HepG2 (cell line): ENCODE results near the gene UNG. TPM values are rescaled to one million over a fixed set of nuclear protein-coding genes. Genes with fewer than 3 reads are reported as not detected.

Experiments used
- GZF1 ChIP-seq: sonication (generic); formaldehyde crosslinking; IDR thresholded peaks from 2 replicates; pipeline ENCODE4 v1.5.1; 2020; ENCODE audit warnings: mild to moderate bottlenecking, missing genetic modification reagents
- IRX3 ChIP-seq: sonication (generic); formaldehyde crosslinking; IDR thresholded peaks from 2 replicates; pipeline ENCODE4 v1.8.1; 2023; ENCODE audit warnings: mild to moderate bottlenecking, low read depth, missing genetic modification reagents, borderline replicate concordance
- TARDBP ChIP-seq: sonication (generic); formaldehyde crosslinking; IDR thresholded peaks from 2 replicates; pipeline ENCODE4 v1.8.0; 2022; ENCODE audit warnings: mild to moderate bottlenecking, missing genetic modification reagents
- TBX3 ChIP-seq: fragments of 450-650 bp; IDR thresholded peaks from 2 replicates; pipeline ENCODE4 v1.6.1; 2017; ENCODE audit warnings: antibody characterized with exemption, mild to moderate bottlenecking, inconsistent platforms, borderline replicate concordance
- ZNF441 ChIP-seq: sonication (generic); formaldehyde crosslinking; IDR thresholded peaks from 2 replicates; pipeline ENCODE4 v1.7.0; 2021; ENCODE audit warnings: missing genetic modification reagents, borderline replicate concordance
- ZNF615 ChIP-seq: sonication (generic); formaldehyde crosslinking; IDR thresholded peaks from 2 replicates; pipeline ENCODE4 v1.5.0; 2020; ENCODE audit warnings: mild to moderate bottlenecking, missing genetic modification reagents, borderline replicate concordance
- polyA plus RNA-seq, 8 experiments: library from polyadenylated mRNA; depleted of rRNA in 3 of 8; stranded (reverse) in 7 of 8; unstranded in 1 of 8; fragments of >200 nt; fragmentation: Illumina TruSeq in 4 of 8; extraction: Trizol in 4 of 8; gene quantifications; 2 replicates each; pipeline versions ENCODE4 v1.2.1 to v1.2.3, GENCODE V29; 2011 to 2016; ENCODE audit warnings: low read depth in 4 of 8, missing spikeins in 1 of 8, mixed read lengths in 1 of 8; ENCODE audit not compliant: insufficient read depth in 1 of 8
- total RNA-seq, 5 experiments: library from RNA; depleted of rRNA; stranded (reverse); fragments of >200 nt; fragmentation: Illumina TruSeq; extraction: Trizol; gene quantifications; 2 replicates each; pipeline ENCODE4 v1.2.3, GENCODE V29; 2016; ENCODE audit warnings: low read depth in 1 of 5
- TF ChIP-seq, protein P1 (sequence below): sonication (generic); formaldehyde crosslinking; IDR thresholded peaks from 2 replicates; pipeline ENCODE4 v1.4.0; 2020; ENCODE audit warnings: mild to moderate bottlenecking, missing genetic modification reagents
- TF ChIP-seq, protein P2 (sequence below): sonication (generic); formaldehyde crosslinking; IDR thresholded peaks from 2 replicates; pipeline ENCODE4 v1.8.0; 2022; ENCODE audit warnings: missing genetic modification reagents, low read depth, mild to moderate bottlenecking, borderline replicate concordance
- TF ChIP-seq, protein P3 (sequence below): fragments of 450-650 bp; IDR thresholded peaks from 2 replicates; pipeline ENCODE4 v1.6.1; 2017
- TF ChIP-seq, protein P4 (sequence below): sonication (generic); formaldehyde crosslinking; IDR thresholded peaks from 2 replicates; pipeline ENCODE4 v1.5.0; 2020; ENCODE audit warnings: missing genetic modification reagents
- TF ChIP-seq, protein P5 (sequence below): IDR thresholded peaks from 2 replicates; pipeline ENCODE4 v1.6.1; 2018; ENCODE audit warnings: missing genetic modification reagents, mild to moderate bottlenecking, missing compliant biosample characterization

The UNG gene
- total and polyA plus RNA-seq, 2 of the 13 experiments (the other 11 are each of a cell fraction or from before 2014, with no cell fraction given) = 23.3 to 114 TPM

DNA sequence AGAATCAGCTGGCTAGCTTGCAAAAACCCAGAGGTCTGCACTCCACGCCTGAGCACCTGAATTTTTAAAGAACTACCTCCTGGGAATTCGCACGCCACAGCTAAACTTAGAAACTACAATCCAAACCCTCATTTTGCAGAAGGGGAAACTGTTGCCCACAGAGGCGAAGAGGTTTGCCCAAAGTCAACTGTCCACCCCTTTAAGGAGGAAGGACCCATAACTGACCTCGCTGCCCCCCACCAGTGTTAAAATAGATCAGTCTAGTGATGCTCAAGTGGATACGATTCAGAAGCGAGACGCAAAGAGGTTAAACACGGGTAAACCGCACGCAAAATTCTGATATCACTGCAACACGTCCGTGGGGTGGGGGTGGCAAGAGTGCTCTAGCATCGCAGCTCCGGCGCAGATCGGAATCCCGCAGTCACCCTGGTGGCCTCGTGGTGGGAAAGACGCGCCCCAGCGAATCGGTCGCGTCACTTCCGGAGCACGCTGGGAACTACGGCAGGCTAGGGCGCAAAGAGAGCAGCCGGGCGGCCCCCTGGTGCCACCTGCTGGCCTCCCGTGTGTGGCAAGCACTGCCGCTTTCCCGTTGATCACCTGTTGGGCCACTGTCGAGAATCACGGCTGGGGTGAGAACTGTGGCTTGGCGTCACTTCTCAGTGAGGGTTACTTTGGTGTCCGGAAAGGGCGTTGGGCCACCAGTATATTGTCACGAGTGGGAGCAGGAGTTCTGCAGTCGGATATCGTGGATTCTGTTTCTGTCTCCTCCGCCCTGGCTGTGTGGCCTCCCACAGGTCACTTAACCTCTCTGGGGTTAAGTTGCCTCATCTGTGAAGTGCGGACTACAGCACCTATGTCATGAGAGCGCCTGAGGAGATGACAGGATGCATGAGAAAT is 4.1 kb upstream of the UNG start, which contains the start of gene ALKBH2 (continued):
- TF ChIP-seq, protein P1, sequence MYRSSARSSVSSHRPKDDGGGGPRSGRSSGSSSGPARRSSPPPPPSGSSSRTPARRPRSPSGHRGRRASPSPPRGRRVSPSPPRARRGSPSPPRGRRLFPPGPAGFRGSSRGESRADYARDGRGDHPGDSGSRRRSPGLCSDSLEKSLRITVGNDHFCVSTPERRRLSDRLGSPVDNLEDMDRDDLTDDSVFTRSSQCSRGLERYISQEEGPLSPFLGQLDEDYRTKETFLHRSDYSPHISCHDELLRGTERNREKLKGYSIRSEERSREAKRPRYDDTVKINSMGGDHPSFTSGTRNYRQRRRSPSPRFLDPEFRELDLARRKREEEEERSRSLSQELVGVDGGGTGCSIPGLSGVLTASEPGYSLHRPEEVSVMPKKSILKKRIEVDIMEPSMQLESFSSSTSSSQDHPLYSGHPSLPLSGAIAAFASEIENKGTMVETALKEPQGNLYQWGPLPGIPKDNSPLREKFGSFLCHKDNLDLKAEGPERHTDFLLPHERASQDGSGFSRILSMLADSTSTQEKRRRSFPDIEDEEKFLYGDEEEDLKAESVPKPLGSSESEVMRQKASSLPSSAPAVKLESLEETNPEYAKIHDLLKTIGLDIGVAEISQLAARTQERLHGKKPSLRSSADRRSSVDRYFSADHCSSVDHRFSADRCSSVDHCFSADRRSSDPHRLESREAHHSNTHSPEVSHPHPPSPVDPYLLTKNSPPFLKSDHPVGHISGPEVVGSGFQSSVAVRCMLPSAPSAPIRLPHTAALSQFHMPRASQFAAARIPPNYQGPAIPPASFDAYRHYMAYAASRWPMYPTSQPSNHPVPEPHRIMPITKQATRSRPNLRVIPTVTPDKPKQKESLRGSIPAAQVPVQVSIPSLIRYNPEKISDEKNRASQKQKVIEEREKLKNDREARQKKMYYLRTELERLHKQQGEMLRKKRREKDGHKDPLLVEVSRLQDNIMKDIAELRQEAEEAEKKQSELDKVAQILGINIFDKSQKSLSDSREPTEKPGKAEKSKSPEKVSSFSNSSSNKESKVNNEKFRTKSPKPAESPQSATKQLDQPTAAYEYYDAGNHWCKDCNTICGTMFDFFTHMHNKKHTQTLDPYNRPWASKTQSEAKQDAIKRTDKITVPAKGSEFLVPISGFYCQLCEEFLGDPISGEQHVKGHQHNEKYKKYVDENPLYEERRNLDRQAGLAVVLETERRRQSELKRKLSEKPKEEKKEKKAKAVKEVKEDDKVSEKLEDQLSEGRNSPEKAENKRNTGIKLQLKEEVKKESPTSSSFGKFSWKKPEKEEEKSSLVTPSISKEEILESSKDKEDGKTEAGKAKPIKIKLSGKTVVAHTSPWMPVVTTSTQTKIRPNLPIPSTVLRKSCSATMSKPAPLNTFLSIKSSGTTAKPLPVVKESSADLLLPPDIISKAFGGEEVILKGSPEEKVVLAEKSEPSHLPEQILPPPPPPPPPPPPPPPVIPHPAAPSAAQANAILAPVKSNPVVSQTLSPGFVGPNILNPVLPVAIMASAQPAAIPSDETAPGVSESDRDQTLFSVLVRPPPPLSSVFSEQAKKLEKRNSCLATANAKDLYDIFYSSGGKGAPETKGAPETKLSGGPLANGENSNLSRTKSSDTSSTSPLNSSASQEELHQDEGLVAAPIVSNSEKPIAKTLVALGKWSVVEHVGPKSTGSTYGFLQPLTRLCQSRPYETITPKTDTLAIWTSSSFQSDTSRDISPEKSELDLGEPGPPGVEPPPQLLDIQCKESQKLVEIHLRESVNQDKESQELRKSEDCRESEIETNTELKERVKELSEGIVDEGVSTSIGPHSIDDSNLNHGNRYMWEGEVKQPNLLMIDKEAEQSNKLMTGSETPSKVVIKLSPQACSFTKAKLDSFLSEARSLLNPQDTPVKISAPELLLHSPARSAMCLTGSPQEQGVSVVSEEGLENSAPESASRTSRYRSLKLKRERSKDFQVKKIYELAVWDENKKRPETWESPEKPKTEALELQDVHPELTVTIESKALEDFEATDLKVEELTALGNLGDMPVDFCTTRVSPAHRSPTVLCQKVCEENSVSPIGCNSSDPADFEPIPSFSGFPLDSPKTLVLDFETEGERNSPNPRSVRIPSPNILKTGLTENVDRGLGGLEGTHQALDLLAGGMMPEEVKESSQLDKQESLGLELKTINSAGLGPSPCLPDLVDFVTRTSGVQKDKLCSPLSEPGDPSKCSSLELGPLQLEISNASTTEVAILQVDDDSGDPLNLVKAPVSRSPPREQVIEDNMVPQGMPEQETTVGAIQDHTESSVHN (CRISPR knock-in tag) = peak; percentile 89; the same call in 1 of the 2 replicates
- TF ChIP-seq ZNF615 (peak; percentile 91; the same call in 1 of the 2 replicates), GZF1 (CRISPR knock-in tag) (peak; percentile 89; the same call in 1 of the 2 replicates), ZNF441 (CRISPR knock-in tag) (peak; percentile 82), TARDBP (peak; percentile 96), TBX3 (no peak), IRX3 (peak; percentile 85; the same call in 1 of the 2 replicates)
- TF ChIP-seq, protein P2, sequence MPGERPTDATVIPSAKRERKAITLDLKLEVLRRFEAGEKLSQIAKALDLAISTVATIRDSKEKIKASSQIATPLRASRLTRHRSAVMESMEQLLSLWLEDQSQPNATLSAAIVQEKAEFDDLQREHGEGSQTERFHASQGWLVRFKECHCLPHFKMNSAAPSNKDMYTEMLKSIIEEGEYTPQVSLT (CRISPR knock-in tag) = no peak
- TF ChIP-seq, protein P3, sequence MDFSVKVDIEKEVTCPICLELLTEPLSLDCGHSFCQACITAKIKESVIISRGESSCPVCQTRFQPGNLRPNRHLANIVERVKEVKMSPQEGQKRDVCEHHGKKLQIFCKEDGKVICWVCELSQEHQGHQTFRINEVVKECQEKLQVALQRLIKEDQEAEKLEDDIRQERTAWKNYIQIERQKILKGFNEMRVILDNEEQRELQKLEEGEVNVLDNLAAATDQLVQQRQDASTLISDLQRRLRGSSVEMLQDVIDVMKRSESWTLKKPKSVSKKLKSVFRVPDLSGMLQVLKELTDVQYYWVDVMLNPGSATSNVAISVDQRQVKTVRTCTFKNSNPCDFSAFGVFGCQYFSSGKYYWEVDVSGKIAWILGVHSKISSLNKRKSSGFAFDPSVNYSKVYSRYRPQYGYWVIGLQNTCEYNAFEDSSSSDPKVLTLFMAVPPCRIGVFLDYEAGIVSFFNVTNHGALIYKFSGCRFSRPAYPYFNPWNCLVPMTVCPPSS = no peak
- TF ChIP-seq, protein P4, sequence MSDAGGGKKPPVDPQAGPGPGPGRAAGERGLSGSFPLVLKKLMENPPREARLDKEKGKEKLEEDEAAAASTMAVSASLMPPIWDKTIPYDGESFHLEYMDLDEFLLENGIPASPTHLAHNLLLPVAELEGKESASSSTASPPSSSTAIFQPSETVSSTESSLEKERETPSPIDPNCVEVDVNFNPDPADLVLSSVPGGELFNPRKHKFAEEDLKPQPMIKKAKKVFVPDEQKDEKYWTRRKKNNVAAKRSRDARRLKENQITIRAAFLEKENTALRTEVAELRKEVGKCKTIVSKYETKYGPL (CRISPR knock-in tag) = 0 out of 2 replicates have a peak, but pooled peaks have one; percentile 18
- TF ChIP-seq, protein P5, sequence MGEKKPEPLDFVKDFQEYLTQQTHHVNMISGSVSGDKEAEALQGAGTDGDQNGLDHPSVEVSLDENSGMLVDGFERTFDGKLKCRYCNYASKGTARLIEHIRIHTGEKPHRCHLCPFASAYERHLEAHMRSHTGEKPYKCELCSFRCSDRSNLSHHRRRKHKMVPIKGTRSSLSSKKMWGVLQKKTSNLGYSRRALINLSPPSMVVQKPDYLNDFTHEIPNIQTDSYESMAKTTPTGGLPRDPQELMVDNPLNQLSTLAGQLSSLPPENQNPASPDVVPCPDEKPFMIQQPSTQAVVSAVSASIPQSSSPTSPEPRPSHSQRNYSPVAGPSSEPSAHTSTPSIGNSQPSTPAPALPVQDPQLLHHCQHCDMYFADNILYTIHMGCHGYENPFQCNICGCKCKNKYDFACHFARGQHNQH (CRISPR knock-in tag) = peak; percentile 90
